ENCODE results near the gene HOXC11.

HOXC11 gene

GRCh38 chr12:53990311-53991076 lies 17.6 kb downstream of the HOXC11 start:
- no peak for TF ChIP-seq CTCF (IDR thresholded peaks at IDR 0.05)

GRCh38 chr12:53991077-53991460 lies 18.1 kb downstream of the HOXC11 start:
- TF ChIP-seq CTCF (IDR thresholded peaks at IDR 0.05) = no peak

- no peak for TF ChIP-seq CTCF (IDR thresholded peaks at IDR 0.05)
These were observed 19.5 kb downstream of the HOXC11 start for GRCh38 chr12:53992377-53992889.

- no peak for TF ChIP-seq CTCF (IDR thresholded peaks at IDR 0.05)
These were observed 20.5 kb downstream of the HOXC11 start for GRCh38 chr12:53993162-53994008.

GRCh38 chr12:53994009-53994263 lies 21.0 kb downstream of the HOXC11 start:
- TF ChIP-seq CTCF (IDR thresholded peaks at IDR 0.05) = no peak

GRCh38 chr12:53994264-53995001 lies 21.5 kb downstream of the HOXC11 start:
- TF ChIP-seq CTCF (IDR thresholded peaks at IDR 0.05) = no peak

- no peak for TF ChIP-seq CTCF (IDR thresholded peaks at IDR 0.05)
These were observed 22.1 kb downstream of the HOXC11 start for GRCh38 chr12:53995002-53995377.
